ENCODE measurements around the gene LRRC53. TPM values are rescaled to one million over a fixed set of nuclear protein-coding genes. Genes with fewer than 3 reads are reported as not detected.
A peak's percentile ranks its signal among the peaks of the same experiment; 100 is the strongest.

LRRC53 gene, protein sequence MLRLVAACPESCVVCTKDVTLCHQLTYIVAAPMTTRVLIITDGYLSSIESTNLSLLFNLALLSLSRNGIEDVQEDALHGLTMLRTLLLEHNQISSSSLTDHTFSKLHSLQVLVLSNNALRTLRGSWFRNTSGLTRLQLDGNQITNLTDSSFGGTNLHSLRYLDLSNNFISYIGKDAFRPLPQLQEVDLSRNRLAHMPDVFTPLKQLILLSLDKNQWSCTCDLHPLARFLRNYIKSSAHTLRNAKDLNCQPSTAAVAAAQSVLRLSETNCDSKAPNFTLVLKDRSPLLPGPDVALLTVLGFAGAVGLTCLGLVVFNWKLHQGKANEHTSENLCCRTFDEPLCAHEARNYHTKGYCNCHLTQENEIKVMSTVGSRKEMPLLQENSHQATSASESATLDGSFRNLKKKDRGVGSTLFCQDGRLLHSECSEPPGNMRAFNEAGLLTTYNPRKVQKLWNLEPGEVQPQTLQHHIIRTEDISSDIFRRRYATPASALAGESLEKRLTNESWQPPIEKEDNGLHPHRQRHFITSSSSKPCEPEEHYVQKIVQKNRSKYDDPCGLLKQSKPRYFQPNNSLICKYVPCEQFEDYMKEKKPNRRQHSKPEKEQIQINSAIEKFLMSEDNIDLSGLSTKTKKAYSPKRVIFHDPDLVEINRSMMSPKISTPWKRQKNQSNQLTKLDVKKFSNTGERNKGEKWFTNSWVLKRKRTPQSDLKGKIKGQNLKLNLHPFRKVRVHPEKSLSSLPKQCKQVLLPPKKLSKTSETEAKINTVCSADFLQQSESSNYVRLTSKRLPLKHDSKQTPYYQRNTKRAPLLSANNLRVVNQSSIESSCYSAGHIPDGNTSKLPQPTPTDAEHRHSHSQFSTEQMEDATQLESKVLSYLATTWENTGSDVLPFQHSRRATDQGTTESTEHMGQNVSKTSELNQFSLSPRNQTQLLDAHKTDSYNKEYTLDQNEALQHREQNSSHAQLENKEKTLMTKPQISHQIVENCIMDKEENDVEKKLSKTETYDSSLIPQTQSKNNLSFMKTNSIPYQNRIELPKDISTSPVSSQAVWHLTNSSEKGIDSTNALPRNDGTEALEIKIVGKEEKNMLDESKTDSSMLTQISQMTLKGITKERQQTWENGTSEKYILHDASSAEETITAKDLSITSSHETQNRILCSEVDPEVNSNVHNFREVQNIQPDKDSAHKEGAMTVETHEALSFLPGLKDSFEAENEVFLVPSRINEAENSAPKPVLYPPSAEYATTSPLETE
- not detected for total RNA-seq
- long read RNA-seq = 0 reads

DNA sequence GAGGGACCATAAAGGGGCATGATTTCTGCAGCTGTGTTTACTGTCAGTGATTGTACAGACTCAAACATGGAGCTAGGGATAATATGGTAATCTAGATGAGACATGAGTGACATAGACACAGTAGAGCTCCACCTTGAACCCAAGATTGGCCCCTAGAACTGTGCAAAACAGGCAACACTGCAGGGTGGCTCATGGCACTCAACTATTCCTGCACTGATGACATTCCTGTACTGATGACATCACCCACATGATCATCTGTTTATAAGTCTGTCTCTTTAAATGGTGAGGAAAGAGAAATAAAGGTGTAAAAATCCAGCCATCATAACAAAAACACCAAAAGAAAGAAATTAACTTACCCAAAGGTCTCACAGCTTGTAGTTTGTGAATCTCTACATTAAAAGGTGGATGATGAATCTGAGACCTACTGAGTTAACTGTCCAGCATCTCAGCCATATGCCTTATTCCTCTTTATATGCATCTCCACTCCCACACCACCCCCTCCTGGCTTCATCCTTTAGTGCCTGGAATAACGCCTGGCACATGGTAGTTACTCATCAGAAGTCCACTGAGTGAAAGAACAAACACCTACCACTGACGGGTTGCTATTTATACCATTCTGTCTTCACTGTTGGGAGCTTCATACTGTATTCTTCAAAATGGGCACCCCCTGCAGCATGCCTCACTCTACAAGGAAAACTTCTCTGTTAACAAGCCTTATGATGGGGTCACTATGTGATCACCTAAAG, at the start of gene LRRC53:
LRRC53 (minus strand) TSS at position 442 of the 746 bp plus-strand sequence. CDS start 29,262 bp downstream, outside the sequence.
- intact Hi-C loops (cut with DNase I) = no loop called here
- ATAC-seq = peak in 1 of 2 donors; percentile 27

DNA sequence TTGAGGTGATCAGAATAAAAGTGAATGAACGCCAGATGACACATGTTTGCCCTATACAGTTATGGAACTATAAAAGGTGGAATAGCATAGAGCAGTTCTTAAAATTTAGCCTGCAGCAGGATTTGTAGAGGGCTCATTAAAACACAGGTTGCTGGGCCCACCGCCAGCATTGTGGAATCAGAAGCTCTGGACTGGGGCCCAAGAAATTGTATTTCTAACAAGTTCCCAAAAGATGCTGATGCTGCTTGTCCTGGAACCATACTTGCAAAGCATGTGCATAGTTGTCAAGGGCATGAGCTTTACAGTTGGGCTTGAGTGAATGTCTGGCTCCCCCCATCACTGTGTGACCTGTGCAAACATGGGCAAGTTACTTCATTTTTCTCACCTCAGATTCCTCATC, 37.5 kb upstream of the LRRC53 start:
- DNase-seq (no peak), ATAC-seq (no peak)
- intact Hi-C loops (cut with DNase I) = no loop called here

More for the DNA sequence above, at the start of gene LRRC53:
- DNase-seq = no peak

DNA sequence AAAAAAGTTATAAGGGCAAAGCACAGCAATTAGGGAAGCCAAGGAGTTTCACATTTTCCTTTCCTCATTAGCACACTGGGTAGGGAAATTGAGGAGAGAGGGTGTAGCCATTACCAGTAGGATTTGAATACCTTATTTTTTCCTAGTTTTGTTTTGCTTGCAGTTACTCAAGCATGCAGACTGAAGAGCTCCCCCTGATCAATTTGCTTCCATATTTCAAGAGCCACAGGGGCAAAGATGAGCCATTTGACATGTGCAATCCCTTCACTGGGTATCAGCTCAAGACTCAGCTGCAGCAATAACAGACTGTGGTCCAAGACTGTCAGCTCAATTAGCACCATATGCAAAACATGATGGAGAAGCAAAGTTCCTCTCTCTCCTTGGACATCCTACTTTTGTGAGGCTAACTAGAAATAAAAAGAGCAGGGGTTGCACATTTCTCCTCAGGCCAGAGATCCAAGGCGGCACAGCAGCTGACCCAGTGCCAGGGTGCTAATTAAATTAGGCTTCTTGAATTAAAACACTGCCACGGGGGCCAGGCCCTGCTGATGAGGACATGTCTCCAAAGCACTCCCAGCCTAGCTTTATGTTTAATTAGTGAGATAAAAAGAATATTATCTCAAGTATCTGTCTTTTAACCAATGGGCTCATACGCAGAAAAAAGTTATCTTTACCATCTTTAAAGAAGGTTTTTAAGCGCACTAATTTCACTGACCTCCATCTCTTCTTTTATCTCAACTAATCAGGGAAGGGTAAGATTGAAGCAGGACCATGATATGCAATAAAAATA, 36.7 kb upstream of the LRRC53 start:
- DNase-seq = no peak
- intact Hi-C loops (cut with DNase I) = no loop called here
- ATAC-seq = no peak

DNA sequence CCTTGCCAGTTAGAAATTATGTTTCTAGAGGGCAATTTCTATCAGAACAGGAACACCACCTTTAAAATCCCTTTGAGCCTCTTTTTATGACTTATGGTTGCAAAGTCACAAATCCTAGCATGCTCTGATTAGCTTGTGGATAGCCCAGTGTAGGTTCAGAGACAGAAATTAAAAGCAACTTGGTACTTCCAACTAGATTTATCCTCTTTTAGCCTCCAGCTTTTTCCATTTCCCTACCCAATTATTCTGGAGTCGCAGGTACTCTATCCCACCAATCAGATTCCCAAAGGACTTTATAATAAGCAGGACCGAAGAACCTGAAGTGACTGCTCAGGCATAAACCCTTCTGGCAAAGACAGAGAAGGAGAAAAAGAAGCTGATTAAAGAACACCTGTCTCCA, 33.4 kb upstream of the LRRC53 start:
- ATAC-seq (no peak), DNase-seq (no peak)
- intact Hi-C loops (cut with DNase I) = no loop called here

DNA sequence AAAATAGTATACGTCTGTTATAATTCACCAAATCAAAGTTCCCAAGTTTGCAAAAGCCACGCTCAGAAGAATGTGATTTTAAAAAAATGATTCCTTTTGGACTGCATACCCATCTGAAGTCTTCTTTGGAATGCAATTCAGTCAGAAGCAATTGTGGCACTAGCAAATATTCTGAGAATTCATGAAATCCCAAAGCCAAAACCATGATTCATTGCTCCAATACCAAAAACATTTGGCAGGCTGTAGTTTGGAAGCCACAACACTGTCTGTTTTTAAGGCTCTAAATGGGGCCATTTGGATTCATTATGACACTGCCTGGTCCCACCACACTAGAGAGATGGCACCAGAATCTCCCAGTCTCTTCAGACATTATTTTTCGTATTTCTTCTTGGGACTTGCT, 21.8 kb upstream of the LRRC53 start:
- DNase-seq (no peak), ATAC-seq (no peak)
- intact Hi-C loops (cut with DNase I) = no loop called here

DNA sequence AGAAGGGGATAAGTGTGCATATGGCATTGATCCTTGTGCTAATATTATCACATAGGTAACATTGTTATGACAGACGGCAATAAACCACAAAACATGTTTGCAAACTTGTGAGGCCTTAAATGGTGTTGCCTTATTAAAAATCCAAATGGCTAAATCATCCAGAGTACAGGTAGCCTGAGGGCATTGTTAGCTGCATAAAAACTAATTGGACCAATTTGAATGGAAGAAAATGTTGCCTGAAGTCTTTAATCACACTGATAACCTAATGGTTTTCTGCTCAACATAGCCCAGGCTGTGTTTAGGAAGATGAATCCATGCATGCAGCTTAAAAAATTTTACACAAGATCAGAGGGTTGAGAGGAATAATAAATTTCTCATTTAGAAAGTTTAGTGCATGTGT, 19.4 kb upstream of the LRRC53 start:
- DNase-seq (no peak), ATAC-seq (no peak)
- intact Hi-C loops (cut with DNase I) = no loop called here

DNA sequence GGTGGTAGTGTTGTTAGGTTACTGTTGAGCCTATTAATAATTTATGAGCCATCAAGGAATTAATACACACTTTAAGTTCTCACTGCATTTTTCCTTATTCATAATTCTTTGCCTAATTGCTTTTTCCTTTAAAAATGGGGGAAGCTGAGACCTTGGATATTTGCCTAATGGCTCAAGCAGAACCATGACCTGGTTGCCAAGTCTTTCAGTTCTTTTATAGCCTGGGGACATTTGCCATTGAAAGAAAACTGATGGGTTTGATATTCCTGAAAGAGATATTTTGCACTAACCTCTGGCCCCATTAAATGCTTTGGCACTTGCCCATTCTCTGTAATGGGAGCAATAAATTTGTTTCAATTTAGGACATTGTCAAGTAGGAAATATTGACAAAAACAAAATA, 18.5 kb upstream of the LRRC53 start:
- DNase-seq = no peak
- intact Hi-C loops (cut with DNase I) = no loop called here
- no peak for ATAC-seq

DNA sequence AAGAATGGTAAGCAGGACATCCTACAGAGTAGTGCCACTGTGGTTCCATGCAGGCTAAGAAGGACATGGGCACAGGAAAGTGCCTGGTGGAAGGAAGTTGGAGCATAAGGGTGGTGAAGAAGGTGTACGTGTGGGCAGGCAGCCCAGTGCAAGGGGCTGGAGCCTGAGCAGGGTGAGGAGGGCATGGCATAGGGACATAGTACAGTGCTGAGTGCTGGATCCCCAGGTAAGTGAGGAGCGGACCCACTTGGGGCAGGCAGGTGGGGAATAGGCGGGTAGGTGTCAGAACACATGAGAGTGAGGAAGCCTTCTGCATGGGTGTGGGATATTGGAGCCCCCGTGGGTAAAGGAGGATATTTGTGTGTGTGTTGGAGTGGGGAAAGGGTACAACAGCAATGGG, 15.7 kb upstream of the LRRC53 start:
- no peak for ATAC-seq
- intact Hi-C loops (cut with DNase I) = no loop called here
- DNase-seq = no peak

DNA sequence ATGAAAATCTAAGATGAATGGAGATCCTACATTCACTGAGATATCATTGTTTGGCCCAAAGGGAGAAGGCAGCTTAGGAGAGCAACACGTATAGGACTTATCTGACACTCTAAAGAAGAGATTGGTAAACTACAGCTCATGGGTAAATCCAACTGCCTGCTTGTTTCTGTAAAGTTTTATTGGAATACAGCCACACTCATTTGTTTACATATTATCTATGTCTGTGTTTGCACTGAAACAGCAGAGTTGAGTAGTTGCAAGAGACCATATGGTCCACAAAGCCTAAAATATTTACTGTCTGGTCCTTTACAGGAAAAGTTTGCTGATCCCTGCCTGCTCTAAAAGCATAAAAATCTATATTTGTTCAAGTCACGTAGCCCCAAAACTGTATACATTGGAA, 14.3 kb upstream of the LRRC53 start:
- intact Hi-C loops (cut with DNase I) = no loop called here
- ATAC-seq = no peak
- no peak for DNase-seq

DNA sequence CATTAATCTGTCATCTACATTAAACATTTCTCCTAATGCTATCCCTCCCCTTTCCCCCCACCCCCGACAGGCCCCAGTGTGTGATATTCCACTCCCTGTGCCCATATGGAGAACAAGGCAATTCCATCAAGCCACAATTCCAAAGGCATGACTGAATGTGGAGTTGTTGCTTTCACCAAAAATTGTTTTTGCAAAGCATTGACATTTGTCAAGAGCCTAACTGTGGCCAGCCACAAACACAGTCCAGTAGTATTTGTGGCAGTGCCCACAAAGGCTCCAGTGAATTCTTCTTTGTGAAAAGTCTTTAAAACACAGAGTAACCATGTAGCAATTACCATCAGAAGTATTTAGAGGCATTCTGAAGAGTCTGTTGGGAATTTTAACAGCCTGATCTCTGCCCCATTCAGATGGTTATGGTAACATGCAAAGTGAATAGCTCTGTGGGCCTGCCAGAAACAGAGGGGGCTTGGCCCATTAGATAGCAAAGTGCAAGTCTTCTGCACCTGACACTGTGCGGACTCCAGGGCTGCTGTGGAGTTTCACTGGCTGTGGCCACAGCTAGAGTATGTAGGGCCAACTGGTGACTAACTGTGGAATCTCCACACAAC, 11.6 kb upstream of the LRRC53 start:
- ATAC-seq (no peak), DNase-seq (no peak)
- intact Hi-C loops (cut with DNase I) = no loop called here

DNA sequence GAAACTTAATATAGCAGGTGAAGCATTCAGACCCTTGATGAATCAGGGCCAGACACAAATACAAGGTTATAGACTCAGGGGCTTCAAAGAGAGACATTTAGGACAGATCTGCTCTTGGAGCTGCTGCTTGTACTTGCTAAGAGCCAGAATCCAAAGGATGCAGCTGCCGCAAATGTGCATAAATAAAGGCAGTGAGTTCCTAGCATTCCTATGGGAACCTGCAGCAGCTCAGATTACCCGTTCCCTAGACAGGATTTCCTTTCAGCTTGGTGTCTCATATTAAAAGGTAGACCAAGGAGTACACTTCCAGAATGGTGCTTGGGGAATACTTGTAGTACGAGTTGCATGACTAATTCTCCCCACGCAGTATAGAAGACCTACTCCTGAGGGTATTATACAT, 9.7 kb upstream of the LRRC53 start:
- DNase-seq (no peak), ATAC-seq (no peak)
- intact Hi-C loops (cut with DNase I) = no loop called here

DNA sequence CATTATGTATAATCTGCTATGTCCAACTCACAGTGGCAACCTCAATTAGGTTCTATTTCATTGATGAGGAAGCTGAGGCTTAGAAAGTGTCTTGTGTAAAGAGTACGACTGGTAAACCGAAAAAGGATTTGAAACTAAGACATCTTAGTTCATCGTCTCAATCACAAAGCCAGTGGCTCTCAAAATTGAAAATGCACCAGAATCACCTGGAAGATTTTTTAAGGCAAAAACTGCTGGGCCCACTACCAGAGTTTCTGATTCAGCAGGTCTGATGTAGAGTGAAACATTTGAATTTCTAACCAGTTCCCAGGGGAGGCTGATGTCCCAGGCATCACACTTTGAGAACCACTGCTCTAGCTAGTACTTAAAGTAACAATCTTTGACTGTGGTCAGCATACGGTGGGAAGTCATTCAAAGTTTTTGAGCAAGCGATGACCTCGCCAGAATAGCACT, 5.2 kb upstream of the LRRC53 start:
- ATAC-seq (no peak), DNase-seq (no peak)
- intact Hi-C loops (cut with DNase I) = no loop called here

DNA sequence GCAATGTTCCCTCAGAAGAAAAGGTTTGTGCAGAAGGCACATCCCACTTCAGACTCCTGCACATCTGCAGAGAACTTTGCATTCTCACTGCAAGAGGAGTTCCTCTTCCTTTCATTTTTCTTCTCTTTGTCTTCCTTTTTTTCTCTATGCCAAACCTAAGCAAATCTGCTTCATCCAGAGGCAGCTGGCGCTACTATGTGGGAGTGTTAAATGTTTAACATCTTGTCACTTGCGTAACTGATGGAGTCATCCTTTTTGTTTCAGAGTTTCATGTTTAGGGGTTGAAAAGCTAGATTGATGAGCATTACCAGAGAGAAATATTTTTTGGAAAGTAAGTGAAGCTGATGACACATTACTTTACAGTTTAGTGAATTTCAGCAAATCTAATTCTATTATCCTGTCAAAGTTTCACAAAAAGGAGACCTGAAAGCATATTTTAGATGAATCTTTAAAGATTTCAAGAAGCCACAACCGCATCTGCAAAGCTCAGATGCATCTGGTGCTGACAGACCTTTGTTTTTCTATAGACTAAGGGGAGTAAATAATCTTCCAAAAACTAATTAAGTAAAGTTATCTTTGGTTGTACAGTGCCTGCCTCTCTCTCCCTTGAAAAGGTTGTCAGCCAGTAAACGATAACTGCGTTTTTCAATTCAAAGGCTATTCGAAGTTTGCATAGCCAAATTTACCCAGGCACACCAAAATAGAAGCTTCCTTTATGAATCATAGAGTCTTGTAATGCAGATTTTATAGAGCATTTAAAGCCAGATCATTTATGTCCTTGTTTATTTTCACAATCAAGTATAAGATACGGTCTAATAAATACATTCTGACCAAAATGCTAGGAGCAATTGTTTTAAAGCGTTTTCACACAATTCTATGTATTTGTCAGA, 1.2 kb upstream of the LRRC53 start:
- intact Hi-C loops (cut with DNase I) = no loop called here
- ATAC-seq (peak in 1 of 2 donors; percentile 23), DNase-seq (no peak)

DNA sequence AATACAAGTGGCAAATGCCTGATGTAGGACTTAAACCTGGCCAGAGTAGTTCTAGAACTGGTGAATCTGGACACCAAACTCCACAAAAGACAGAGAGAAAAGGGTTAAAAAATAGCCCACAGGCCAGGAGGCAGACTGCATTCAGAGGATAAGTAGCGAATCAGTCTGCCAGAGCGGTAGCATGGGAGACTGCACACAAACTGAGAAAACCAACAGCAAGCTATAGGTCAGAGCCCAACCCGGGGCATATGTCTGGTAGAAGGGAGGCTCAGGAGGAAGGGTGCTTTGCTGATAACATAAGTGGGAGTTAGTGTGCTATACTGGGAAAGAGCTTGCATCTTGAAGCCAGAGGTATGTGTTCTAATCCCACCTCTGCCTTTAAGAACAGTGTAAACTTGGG, 4.0 kb downstream of the LRRC53 start:
- intact Hi-C loops (cut with DNase I) = no loop called here
- DNase-seq (no peak), ATAC-seq (no peak)

DNA sequence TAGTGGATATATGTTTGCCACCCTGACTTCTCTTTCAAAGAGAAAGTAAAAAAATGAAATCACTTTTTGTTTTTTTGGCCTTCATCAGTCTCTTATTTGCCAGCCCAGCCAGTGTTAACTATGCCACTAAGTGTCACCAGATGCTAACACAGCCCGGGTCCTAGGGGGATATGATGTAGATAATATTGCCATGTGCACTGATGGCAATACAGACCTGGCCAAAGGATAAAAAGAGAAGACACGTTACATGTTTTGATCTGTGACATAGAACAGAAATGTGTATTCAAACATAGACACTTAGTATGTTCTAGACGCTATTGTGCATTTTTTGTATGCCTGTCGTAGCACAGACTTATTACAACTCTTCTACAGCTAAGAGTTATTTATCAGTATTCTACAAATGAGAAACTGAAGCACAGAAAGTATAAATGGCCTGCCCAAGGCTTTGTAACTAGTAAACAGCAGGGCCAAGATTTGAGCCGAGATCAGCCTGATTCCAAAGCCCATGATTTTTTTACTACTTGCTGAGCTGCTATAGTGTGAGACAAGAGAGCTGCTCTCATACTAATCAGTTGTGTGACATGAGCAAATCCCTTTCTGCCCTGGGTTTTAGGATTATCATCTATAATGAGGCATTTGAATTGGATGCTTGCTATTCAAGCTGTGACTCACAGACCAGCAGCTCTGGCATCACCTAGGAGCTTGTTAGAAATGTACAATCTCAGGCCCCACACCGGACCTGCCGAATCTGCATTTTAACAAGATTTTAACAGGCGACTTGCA, 6.3 kb downstream of the LRRC53 start:
- ATAC-seq (no peak), DNase-seq (no peak)
- intact Hi-C loops (cut with DNase I) = no loop called here

DNA sequence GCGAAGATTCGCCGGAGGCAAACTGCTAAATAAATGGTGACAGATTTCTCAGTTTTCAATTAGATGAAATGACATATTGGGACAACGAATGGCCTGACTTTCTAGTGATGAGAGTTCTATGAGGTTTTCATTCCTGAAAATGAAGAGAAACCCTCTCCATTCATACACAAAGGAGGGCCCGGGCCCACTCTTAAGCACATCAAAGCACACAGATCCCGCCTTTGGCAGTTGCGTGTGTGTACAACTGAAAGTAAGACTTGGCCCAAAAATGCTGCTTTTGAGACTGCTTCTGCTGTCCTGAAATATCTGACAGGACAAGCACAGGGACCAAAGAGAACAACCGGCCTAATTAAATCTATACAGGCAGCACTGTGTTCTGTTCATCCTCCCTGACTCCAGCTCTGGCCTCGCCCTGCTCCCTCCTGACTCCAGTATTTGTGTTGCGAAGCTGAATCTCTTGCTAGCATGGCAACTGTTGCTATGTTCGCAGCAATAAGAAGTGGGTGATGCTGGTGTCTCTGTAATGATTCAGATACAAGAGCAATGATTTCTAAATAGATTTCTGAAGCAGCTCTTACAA, 7.4 kb downstream of the LRRC53 start:
- ATAC-seq (no peak), DNase-seq (no peak)
- intact Hi-C loops (cut with DNase I) = no loop called here

All from left cardiac atrium (tissue), 4 donors.